GM19193 (cell line): ENCODE data around the gene ZCCHC7.

Source experiments
- POLR2A ChIP-seq: IDR thresholded peaks from 4 replicates; pipeline ENCODE4 v1.6.1; 2011; ENCODE audit not compliant: insufficient read depth, insufficient read length; ENCODE audit errors: extremely low read depth

ZCCHC7 gene

DNA sequence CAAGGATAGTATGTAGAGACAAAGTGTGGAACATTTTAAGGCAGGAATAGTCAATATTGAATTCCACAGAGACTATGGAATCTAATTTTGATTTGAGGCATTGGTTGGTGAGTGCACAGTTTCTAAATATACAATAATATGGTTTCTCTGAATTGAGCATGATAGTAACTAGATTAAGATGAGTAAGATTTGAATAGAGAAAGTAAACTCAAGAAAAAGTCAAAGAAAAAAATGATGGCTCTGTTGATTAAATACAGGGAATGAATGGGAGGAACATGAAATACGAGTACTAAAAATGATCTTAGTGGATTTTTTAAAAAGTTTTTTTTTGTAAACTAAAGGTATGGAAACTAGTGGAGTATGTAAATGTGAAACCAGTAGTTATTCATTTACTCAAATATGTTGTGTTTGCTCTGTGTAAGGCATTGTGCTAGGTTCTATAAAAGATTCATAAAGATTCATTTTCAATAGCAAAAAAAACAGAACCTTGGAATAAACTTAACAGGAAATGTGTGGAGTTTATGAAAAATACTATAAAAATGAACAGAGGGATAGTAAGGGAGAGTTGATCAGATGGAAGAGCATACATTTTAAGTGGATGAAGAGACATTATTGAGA is 101.2 kb downstream of the ZCCHC7 start:
- TF ChIP-seq POLR2A, result no peak

DNA sequence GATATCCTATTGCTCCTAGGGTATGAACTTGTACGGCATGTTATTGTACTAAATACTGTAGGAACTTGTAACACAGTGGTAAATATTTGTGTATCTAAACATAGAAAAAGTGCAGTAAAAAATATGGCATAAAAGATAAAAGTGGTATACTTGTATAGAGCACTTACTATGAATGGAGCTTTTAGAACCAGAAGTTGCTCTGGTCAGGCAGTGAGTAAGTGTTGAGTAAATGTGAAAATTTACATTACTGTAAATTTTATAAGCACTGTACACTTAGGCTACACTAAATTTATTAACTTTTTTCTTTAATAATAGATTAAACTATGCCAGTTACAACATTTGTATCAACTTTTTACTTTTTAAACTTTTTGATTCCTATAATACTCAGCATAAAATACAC is 109.1 kb downstream of the ZCCHC7 start:
- no peak for TF ChIP-seq POLR2A

DNA sequence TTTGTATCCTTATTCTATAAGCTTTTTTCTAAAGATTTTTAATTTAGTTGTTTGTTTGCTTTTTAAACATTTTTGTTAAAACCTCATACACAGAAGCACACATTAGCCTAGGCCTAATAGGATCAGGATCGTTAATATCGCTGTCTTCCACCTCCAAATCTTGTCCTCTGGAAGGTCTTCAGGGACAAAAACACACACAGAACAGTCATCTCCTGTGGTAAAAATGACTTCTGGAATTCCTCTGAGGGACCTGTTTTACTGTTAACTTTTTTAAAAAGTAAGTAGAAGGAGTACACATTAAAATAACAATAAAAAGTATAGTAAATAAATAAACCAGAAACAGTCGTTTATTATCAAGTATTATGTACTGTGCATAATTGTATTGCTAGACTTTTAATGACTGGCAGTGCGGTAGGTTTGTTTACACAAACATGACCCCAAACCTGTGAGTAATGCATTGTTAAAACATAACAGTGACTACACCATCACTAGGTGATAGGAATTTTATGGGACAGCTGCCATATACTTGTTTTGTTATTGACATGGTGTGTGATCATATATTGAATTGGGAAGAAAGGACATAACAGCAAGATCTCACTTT is 109.6 kb downstream of the ZCCHC7 start:
- no peak for TF ChIP-seq POLR2A

DNA sequence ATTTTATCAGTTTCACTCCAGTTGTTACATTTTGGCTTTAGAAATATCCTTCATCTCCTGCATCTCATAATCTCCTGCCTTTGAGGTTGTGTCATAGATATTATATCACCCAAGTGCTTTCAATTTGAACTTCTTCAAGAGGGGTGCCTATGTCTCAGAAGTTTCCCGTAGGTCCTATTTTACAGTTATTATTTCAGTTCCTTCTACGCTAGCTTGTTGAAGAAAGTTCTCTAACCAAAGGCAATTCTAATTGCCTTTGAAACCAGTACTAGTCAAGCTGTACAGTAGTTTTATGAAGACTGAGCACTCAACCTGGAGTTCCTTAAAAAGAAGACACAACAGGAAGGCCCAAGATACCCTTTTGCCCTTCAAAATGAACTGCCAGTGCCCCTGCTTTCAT is 116.4 kb downstream of the ZCCHC7 start:
- TF ChIP-seq POLR2A, result no peak

DNA sequence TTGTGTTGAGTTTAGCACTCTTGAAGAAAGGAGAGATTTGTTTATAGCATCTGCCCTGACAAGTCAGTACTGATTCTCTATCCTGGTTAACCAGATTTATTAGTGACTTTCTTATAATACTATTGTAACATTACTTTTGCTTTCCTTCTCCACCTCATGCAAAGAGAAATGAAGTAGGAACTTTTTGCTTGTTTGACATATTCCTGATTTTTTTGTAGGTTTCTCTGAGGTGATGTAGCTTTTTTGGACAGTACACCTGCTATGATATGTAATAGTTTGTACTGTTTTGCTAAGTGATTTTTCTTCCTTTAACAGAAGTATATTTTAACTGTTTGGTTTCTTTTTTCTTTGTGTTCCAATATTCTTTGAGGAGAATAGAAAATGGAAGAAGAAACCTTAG is 117.7 kb downstream of the ZCCHC7 start:
- no peak for TF ChIP-seq POLR2A

DNA sequence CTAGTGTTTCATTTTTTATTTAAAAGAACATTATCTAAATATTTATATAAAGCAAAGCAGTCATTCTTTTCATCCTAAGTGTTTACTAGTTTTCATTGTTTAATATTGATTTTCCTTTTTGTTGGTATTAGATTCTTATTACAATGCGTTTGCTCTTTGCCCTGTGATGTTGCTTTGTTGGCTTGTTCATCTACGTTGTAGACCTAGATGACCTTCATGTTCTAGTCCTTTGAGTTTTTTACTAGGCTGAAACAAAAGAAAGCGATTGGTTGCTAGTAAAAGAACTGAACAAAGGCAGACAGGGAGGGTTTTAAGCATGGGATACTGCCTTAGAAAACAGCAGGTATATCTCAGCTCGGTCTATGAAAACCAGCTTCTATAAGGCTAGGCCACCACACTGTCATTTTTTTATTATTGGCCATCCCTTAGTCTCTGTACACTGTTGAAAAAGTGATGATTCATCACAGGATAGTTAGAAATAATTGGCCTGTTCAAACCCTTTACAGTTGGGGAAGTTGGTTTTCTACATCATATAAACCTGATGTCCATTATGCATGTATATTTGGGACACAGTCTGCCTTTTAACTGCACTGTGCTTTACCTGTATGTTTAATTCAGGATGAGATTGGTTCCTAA is 119.0 kb downstream of the ZCCHC7 start:
- TF ChIP-seq POLR2A, result no peak

DNA sequence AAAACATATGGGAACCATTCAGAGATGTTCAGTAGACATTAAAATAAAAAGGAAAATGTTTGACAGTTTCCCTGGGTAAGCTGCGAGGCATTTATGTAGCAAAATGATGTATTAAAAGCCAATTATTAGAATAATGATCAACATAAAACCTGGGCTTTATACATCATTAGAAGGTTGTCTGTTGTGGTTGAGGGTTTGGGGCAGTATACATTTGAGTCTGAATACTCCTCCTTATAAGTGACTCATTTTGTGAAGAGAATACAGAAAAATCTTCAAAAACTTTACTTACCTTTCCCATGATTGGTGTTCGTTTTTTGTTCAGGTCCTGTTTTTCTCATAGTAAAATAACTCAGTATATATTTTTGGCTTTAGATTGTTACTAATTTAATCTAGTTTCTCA is 119.5 kb downstream of the ZCCHC7 start:
- no peak for TF ChIP-seq POLR2A

DNA sequence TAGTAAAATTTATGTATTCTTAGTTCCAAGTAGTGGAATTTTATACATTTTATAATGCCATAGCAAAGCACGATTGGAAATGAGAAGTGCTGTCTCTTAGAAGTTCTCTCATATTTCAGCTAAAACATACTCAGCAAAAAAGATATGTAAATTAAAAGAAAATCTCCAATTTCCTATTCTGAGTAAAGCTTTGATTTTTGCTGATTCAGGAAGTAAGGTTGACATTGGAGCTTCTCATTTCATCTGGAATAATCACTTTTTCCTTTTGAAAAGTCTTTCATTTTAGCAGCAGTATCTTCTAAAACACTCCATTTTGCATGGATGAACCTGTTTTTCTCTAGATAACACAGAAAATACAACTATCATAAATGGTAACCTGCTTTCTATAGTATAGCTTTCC is 121.0 kb downstream of the ZCCHC7 start:
- TF ChIP-seq POLR2A, result no peak

DNA sequence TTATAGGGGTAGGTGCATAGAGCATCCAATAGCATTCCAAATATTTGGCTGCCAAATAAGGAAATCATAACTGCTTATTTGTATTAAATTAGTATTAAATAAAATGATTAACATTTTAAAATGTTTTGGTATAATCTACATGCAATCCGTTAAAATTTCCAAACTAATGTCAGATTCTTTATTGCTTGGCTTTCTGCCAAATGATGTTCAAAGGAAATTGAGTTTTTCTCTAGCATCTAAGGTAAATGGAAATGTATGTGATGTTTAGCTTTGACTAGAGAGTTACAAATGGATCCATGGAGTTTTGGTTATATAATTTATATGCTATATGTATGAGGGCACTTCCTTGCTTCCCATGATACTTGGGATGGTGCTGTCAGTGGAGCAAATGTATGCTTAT is 121.7 kb downstream of the ZCCHC7 start:
- TF ChIP-seq POLR2A, result no peak

DNA sequence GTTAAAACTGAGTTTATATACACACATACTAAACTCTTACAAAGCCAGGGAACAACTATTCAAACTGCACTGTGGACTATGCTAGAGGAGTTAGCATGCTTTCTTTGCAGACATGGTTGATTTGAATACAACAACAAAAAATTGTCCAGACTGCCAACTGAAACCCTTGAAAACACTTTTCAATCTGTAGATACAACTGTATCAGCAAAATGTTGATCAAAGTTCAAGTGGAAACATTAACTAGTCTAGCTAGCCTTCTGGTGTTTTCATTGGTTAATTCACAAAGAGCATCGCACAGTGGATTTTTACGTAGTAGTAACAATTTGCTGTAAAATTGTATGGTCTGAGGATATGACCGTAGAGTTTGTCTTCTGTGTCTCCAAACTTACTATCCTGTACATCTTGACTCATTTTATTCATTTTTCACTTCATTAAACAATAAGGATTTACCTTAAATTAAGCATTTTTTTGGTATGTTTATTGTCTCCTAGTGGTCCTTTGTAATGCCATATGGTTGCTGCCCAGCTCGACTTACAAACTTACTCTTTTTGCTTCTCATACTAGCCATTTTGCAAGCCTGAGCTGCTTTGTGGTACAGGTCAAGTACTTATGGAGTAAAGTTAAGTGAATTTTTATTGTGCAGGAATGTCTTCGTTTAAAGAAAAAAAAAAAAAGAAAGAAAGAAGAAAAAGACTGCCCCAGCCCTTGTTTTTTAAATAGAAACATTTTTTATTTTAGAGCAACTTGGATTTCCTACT is 123.4 kb downstream of the ZCCHC7 start:
- no peak for TF ChIP-seq POLR2A

DNA sequence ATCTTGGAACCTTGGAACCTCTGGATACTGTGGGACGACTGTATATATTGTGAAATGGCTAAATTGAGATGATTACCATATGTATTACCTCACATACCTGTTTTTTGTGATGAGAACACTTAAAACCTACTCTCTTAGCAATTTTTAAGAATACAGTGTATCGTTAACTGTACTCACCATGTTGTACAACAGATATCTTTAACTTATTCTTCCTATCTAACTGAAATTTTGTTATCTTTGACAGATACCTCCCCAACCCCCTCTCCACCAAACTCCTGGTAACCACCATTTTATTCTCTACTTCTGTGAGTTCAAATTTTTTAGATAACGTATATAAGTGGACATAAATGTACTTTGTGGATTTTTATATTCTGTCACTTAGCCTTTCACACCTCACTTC is 126.5 kb downstream of the ZCCHC7 start:
- TF ChIP-seq POLR2A, result no peak

DNA sequence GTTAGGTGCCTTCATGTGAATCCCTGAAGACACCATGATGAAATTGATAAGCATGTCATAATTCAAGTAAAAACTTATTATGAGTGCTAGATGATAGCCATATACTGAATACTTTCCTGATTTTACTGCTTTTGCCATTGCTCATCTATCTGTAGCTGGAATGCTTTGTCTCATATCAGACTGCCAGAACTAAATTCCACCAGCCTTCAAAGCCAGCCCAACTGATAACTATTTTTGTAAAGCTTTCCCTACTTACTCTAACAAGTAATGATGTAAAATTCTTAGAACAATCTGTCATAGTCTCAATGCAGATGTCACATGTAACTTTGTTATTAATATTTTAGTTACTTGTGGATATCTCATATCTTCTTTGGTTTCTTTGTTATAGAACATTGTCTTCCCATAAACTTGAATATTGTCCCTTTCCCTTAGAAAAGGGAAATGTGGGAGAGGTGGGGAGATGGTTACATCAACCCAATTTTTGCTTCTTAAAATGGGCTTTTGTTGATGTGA is 128.3 kb downstream of the ZCCHC7 start:
- TF ChIP-seq POLR2A, result no peak

DNA sequence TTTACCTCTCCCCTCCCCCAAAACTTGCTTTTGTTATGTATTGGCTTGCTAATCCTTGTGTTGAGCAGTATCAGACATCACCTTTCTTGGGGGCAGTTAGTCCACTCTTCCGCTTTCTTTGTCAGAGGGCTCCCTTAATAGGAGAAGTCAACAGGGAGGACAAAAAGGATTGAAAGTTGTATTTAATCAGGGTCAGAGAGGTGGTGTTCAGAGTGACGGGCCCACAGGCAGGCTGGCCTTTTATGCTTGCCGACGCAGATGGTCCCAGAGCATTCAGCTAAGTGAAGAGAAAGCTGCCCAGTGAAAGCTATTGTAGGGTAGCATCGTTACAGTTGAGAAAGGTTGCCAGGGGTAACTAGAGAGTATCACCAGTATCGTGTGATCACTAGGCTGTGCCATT is 131.1 kb downstream of the ZCCHC7 start:
- no peak for TF ChIP-seq POLR2A

DNA sequence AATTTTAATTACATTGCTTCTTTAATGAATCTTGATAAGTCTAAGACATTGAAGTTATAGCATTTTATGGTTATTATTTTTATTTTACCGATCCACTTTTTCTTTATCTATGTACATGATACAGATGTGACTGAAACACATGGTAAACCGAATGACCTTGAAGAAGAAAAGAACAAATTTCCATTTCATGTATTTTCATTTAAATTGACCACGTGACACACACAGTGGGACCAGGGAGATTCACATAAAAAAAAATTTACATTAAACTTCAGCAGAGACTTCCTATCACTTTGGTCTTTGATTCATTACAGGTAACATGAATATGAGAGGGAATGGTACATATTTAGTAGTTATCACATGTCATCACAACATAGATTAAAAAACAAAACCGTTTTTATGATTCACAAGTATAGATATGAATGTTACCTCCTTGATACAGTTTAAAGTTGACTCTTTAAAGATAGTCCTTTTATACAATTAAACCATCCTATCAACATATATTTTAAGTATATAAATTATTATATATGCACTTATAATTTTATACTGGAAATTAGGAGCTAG is 133.1 kb downstream of the ZCCHC7 start:
- no peak for TF ChIP-seq POLR2A

DNA sequence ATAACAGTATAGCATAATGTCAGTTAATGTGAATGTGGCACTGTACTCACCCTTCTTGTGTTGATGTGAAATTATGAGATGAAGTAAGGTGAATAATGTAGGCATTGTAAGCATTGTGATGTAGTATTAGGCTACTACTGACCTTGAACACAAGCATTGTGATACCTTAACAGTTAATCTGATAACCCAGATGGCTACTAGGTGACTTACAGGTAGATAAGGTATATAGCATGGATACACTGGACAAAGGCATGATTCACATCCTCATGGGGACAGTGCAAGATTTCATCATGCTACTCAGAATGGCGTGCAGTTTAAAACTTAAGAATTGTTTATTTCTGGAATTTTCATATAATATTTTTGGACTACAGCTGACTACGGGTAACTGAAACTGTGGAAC is 134.8 kb downstream of the ZCCHC7 start:
- no peak for TF ChIP-seq POLR2A
